Measurements from ENCODE around the gene TTLL6. TPM values are rescaled to one million over a fixed set of nuclear protein-coding genes. Genes with fewer than 3 reads are reported as not detected.

TTLL6 gene
- total and polyA plus RNA-seq, 2 of the 8 experiments (the other 6 are each of a cell fraction or from before 2014, with no cell fraction given), result 2.6 to 4.3 TPM

DNA sequence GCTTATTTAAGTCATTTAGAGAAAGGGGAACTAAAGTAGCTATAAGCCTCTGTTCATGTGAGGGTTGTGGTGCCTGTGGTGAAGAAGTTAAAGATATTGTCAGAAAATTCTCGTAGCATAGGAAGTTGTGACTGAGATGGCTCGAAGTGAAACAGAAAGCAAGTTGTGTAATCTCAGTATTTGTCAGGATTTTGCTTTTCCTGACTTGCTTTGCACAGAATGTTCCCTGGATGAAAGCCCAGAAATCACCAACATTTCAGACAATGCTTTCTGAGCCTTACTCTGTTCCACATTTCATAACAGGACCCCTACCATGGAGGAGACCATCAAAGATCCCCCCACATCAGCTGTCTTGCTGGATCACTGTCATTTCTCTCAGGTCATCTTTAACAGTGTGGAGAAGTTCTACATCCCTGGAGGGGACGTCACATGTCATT, 24.4 kb upstream of the TTLL6 start:
- Histone ChIP-seq H4K8ac (ENCODE audit: extremely low read depth, insufficient read depth, low read length) (no peak overlapping the region), H3K9ac (replicated peaks in 1 of 4; ENCODE audit: extremely low read depth in 1 of 4, low read depth in 3 of 4, low read length in 3 of 4) (no peak overlapping the region), H3K56ac (replicated peaks; ENCODE audit: insufficient read length, low read depth, low read length) (no peak overlapping the region), H3K14ac (ENCODE audit: insufficient read length) (no peak overlapping the region), H3K9me3 (ENCODE audit: insufficient read depth in 2 of 2, low read depth in 1 of 2, low read length in 1 of 2) (no peaks in the 10 kb centered on the region), H3K27me3 (replicated peaks in 1 of 4; ENCODE audit: control insufficient read depth in 3 of 4, extremely low read depth in 1 of 4, insufficient read depth in 3 of 4, low read length in 3 of 4) (no peaks in the 10 kb centered on the region), H3K4me2 (ENCODE audit: insufficient read depth in 1 of 2, low read depth in 2 of 2, low read length in 2 of 2) (no peak overlapping the region), H3K4me1 (replicated peaks in 1 of 4; ENCODE audit: control insufficient read depth in 3 of 4, insufficient read depth in 4 of 4, low read length in 3 of 4) (no peaks in the 10 kb centered on the region), H4K5ac (ENCODE audit: insufficient read length, low read depth, low read length) (no peak overlapping the region), H2BK15ac (ENCODE audit: low read length) (no peak overlapping the region), H3K18ac (ENCODE audit: extremely low read depth, low read length) (no peak overlapping the region), H2BK12ac (ENCODE audit: low read depth, low read length) (no peak overlapping the region), H3K4me3 (ENCODE audit: extremely low read depth in 1 of 4, insufficient read depth in 2 of 4, low read depth in 3 of 4, low read length in 4 of 4) (no peak overlapping the region), H3K27ac (ENCODE audit: low read depth, low read length) (no peak overlapping the region), H4K20me1 (replicated peaks in 1 of 2; ENCODE audit: control insufficient read depth in 1 of 2, insufficient read depth in 2 of 2, low read length in 2 of 2) (no peaks in the 10 kb centered on the region), H3K79me1 (ENCODE audit: low read depth, low read length) (no peaks in the 10 kb centered on the region), H2AFZ (ENCODE audit: low read length) (no peak overlapping the region), H2BK5ac (ENCODE audit: low read depth, low read length) (no peak overlapping the region), H2BK20ac (ENCODE audit: low read length) (no peak overlapping the region), H4K91ac (replicated peaks; ENCODE audit: insufficient read length, low read length) (no peak overlapping the region), H3K23me2 (ENCODE audit: low read depth, low read length) (no peaks in the 10 kb centered on the region), H3K23ac (ENCODE audit: insufficient read length) (no peak overlapping the region), H3K4ac (replicated peaks; ENCODE audit: insufficient read length, low read depth, low read length) (no peak overlapping the region), H3K36me3 (ENCODE audit: control insufficient read depth in 2 of 4, insufficient read depth in 4 of 4, low read length in 3 of 4) (peaks cover 0 to 3% (median 0%) of the 10 kb centered on the region in 4 experiments; a peak in 1 of 8 replicates), H2BK120ac (replicated peaks; ENCODE audit: low read depth, low read length) (no peak overlapping the region), H2AK5ac (ENCODE audit: low read depth, low read length) (no peak overlapping the region), H3K79me2 (ENCODE audit: control insufficient read depth in 1 of 2, insufficient read depth in 2 of 2, low read length in 2 of 2) (no peaks in the 10 kb centered on the region)
- 90% methylated on average over 3 of the region's 3 CpGs; no CpG with 5 or more reads in 1 of the 2 experiments for WGBS, 2 experiments (ENCODE audit: extremely low coverage in 1 of 2, insufficient coverage in 1 of 2, insufficient read length in 1 of 2, insufficient replicate concordance in 2 of 2, low coverage in 1 of 2, low lambda C conversion rate in 2 of 2, missing lambda C conversion rate in 1 of 2)
- FAIRE-seq (no peak), DNase-seq (ENCODE audit: low read depth in 1 of 2, low spot score in 2 of 2) (no peak)
- CTCF ChIA-PET (ENCODE audit: partially characterized antibody), result interaction anchor here (63.3 to 88.5 kb wide), 2 partner anchors 10 to 23 kb away, joined by 2590 read pairs; partner anchors contain the start of genes ATP5MC1, CALCOCO2 and TTLL6
- POLR2A ChIA-PET (ENCODE audit: partially characterized antibody), result no interaction called here
- TF ChIP-seq SIN3A (conservative IDR thresholded peaks at IDR 0.05 in 1 of 2, IDR thresholded peaks at IDR 0.05 in 1 of 2; ENCODE audit: low read depth in 1 of 2, low read length in 2 of 2) (no peak), SIRT6 (IDR thresholded peaks at IDR 0.05; ENCODE audit: low read length) (no peak), TCF12 (IDR thresholded peaks at IDR 0.05; ENCODE audit: low read depth, low read length) (no peak), JUN (IDR thresholded peaks at IDR 0.05; ENCODE audit: low read depth, low read length) (no peak), RAD21 (IDR thresholded peaks at IDR 0.05 in 1 of 2, conservative IDR thresholded peaks at IDR 0.05 in 1 of 2; ENCODE audit: low read depth in 2 of 2, low read length in 2 of 2) (no peak), POLR2AphosphoS5 (IDR thresholded peaks at IDR 0.05; ENCODE audit: low read depth, low read length) (no peak)
